Measurements from ENCODE around the gene PRR3.

DNA sequence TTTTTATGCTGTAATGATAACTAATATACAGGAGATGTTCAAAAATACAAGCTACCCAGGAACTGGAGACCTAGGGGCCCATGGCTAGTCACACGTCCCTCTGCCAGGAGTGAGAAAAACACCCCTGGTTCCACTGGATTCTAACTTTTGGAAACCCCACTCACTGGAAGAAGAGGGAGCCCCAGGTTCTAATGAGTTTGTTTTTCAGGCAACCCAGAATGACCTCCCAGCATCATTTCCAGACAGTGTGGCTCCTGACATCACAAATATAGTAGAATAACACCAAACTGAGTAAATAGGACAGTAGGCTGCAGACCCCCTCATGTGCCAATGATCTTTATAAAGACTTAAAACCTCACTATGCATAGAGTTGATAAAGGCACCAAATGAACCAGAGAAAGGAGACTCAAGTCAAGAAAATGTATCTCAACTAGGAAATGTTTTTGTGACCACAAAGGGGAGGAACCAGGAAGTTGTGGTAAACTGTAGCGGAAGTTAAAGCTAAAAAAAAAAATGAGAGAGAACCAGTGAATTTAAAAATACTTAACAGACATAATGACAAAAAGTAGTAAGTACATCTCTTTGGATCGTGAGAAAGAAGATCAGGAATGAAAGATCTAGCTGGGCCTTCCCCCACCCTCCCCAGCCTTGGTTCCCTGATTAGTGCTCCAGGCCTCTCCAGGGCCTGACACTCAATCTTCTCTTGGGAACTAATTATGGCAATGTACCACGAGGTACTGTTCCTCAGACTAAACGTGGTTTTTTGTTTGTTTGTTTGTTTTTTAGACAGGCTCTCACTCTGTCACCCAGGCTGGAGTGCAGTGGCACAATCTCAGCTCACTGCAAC, 48.0 kb upstream of the PRR3 start:
- TF ChIP-seq, protein P1, sequence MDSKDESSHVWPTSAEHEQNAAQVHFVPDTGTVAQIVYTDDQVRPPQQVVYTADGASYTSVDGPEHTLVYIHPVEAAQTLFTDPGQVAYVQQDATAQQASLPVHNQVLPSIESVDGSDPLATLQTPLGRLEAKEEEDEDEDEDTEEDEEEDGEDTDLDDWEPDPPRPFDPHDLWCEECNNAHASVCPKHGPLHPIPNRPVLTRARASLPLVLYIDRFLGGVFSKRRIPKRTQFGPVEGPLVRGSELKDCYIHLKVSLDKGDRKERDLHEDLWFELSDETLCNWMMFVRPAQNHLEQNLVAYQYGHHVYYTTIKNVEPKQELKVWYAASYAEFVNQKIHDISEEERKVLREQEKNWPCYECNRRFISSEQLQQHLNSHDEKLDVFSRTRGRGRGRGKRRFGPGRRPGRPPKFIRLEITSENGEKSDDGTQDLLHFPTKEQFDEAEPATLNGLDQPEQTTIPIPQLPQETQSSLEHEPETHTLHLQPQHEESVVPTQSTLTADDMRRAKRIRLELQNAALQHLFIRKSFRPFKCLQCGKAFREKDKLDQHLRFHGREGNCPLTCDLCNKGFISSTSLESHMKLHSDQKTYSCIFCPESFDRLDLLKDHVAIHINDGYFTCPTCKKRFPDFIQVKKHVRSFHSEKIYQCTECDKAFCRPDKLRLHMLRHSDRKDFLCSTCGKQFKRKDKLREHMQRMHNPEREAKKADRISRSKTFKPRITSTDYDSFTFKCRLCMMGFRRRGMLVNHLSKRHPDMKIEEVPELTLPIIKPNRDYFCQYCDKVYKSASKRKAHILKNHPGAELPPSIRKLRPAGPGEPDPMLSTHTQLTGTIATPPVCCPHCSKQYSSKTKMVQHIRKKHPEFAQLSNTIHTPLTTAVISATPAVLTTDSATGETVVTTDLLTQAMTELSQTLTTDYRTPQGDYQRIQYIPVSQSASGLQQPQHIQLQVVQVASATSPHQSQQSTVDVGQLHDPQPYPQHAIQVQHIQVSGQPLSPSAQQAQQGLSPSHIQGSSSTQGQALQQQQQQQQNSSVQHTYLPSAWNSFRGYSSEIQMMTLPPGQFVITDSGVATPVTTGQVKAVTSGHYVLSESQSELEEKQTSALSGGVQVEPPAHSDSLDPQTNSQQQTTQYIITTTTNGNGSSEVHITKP (IDR thresholded peaks at IDR 0.05; ENCODE audit: partially characterized antibody) = no peak
- TF ChIP-seq, protein P2, sequence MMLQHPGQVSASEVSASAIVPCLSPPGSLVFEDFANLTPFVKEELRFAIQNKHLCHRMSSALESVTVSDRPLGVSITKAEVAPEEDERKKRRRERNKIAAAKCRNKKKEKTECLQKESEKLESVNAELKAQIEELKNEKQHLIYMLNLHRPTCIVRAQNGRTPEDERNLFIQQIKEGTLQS (IDR thresholded peaks at IDR 0.05) = no peak
- TF ChIP-seq, protein P2 (CRISPR knock-in tag; conservative IDR thresholded peaks at IDR 0.05) = no peak
- TF ChIP-seq, protein P3, sequence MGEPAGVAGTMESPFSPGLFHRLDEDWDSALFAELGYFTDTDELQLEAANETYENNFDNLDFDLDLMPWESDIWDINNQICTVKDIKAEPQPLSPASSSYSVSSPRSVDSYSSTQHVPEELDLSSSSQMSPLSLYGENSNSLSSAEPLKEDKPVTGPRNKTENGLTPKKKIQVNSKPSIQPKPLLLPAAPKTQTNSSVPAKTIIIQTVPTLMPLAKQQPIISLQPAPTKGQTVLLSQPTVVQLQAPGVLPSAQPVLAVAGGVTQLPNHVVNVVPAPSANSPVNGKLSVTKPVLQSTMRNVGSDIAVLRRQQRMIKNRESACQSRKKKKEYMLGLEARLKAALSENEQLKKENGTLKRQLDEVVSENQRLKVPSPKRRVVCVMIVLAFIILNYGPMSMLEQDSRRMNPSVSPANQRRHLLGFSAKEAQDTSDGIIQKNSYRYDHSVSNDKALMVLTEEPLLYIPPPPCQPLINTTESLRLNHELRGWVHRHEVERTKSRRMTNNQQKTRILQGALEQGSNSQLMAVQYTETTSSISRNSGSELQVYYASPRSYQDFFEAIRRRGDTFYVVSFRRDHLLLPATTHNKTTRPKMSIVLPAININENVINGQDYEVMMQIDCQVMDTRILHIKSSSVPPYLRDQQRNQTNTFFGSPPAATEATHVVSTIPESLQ (CRISPR knock-in tag; IDR thresholded peaks at IDR 0.05) = no peak
